HG02759 (cell line): ENCODE data around the gene TUBB6.
A peak's percentile ranks its signal among the peaks of the same experiment; 100 is the strongest.

ENCODE experiments used
- ATAC-seq: cut with Tn5 transposase; IDR thresholded peaks from one replicate; pipeline ENCODE4 v1.9.1; 2021; ENCODE audit warnings: mild to moderate bottlenecking, moderate library complexity; ENCODE audit not compliant: unreplicated experiment

TUBB6 gene

DNA sequence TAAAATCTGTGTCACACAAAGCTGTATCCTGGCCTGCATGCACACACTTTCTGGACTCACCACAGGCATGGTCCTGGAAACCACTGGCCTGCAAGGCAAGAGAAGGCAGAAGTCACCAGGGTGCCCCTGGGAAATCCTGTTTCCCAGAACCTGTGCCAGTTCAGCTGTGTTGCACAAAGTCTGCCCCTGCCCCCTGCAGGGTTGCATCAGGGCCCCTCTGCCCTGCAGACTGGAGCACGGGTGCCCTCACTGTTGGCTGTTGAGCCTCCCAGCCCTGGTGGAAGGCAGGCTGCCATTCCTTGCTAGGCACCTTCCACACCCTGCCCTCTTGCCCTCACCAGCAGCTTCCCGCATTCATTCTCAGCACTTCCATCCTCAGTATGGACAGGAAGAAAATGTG lies 18.0 kb upstream of the TUBB6 start:
- no peak for ATAC-seq

GRCh38 chr18:12291161-12291560 lies 16.9 kb upstream of the TUBB6 start:
- ATAC-seq: no peak

- ATAC-seq: no peak
Measured at GRCh38 chr18:12291690-12292089, 16.4 kb upstream of the TUBB6 start.

DNA sequence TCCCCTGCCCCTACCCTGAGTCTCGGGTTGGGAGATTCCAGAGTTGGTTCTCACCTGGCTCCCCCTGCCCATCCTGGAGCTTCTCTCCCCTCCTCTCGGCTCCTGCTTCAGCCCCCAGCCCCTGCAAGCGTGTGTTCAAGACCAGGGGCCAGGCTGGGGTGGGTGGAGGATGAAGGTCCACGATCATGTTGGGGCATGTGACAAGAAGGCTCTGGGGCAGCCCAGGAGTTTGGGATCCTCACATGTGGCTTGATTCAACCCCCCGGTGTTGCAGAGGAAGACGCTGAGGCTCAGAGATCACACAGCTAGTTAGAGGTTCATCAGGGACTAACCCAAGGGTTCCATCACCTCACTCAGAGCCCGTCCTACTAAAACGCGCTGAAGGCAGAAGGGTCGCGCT lies 14.2 kb upstream of the TUBB6 start:
- ATAC-seq: no peak

DNA sequence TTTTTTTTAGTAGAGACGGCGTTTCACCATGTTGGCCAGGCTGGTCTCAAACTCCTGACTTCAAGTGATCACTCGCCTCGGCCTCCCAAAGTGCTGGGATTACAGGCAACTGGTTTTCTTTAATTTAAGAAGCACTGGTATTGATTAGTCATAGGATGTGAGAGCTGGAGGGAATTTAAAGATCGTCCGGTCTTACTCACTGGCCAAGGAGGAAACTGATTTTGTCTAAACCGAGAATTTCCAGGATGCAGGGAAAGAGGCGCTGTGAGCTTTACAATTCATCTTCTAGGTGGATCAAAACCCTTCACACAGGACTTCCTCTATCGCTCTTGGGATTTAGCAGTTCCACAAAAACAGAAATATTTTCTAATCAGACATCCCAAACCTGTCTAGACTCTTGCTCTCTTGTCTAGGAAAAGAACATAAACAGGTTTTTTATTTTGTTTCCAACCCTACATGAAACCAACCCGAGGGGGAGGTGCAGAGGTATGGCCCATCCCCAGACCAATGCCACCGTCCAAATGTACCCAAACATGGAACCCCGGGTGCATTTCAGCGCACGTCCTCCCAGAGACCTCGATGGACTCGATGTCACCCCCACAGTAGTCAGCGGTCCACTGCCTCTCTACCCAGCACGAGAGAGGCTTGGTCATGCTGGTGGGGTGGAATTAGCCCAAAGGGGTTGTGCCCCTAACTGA lies 12.5 kb upstream of the TUBB6 start:
- ATAC-seq: no peak

DNA sequence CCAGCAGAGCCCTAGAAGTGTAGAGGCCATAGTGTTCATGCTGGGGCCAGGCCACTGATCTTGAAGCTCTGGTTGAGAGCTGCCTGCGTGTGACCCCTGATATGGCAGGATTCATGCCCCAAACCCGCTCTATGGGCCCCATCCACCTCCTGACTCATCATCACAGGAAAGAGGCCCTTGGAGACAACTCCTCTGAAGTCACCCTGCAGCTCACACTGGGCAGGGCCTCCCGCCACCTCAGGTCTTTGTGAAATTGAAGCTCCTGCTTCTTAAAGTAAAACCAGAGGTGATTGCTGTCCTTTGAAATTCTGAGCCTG lies 12.0 kb upstream of the TUBB6 start:
- ATAC-seq: no peak

- ATAC-seq: no peak
Measured at GRCh38 chr18:12296457-12296856, 11.6 kb upstream of the TUBB6 start.

GRCh38 chr18:12299862-12300261 lies 8.2 kb upstream of the TUBB6 start:
- no peak for ATAC-seq

DNA sequence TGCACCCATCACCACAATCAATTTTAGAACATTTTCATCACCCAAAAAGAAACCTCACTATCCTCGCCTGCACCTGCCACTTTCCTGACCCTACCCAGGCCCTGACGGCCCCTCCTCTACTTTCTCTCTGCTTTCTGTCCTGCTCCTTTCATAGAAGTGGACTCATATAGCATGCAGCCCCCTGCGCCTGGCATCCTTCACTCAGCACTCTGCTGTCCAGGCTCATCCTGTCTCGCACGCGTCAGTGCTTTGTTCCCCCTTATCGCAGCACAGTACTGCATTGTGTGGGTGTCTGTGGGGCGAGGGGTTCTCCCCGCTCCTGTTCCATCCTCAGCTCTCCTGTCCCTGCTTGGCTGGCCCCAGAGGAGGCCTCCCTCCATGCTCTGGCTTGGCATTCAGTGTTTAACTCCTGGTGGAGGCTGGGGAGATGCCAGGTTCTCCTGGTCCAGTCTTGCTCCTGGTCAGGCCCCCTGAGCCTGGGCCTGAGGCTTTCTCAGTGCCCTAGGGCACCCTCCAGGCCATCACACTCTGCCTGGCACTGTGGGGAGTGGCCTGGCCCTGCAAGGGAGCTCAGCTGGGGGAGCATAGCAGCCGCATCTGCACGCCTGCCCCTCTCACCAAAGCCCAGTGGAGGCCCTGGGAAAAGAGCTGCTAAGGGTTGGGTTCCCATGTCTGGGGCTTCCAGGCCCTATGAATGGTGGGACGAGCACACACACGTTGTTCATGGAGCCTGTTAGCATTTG lies 6.6 kb upstream of the TUBB6 start:
- no peak for ATAC-seq

DNA sequence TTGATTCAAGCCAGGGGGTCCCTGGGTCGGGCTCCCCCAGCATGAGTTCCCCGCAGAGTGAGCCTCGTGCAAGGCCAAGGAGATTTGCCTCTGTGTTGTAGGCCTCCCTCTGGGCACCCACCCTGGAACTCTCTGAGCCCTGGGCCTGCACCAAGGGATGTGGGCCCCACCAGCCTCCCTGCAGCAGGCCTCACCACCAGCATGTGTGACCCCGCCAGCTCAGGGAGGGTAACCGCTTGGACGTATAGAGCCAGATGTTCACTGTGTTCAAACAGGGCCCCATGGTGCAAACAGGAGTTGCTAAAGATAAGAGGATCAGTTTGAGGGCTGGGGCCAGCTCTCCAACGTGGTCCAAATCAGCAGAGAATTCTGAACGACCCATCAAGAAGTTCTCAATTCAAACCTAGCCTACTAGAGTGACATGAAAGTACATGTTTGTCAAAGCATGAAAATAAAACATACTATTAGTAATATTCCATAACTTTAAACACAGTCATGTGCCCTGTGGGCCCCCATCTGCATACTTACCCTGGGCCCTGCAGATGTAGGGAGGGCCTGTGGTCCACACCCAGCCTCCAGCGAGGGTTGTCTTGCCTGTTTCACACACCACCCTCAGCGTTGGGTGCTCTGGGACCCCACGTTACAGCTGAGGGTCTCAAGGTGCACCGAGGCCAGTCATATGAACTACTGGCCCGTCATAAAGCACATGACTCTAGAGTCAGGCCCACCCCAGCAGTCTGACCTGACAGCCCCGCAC lies 5.5 kb upstream of the TUBB6 start:
- no peak for ATAC-seq

GRCh38 chr18:12304351-12305210 lies 3.5 kb upstream of the TUBB6 start:
- ATAC-seq: no peak

- no peak for ATAC-seq
Measured at GRCh38 chr18:12305211-12305610, 2.8 kb upstream of the TUBB6 start.

DNA sequence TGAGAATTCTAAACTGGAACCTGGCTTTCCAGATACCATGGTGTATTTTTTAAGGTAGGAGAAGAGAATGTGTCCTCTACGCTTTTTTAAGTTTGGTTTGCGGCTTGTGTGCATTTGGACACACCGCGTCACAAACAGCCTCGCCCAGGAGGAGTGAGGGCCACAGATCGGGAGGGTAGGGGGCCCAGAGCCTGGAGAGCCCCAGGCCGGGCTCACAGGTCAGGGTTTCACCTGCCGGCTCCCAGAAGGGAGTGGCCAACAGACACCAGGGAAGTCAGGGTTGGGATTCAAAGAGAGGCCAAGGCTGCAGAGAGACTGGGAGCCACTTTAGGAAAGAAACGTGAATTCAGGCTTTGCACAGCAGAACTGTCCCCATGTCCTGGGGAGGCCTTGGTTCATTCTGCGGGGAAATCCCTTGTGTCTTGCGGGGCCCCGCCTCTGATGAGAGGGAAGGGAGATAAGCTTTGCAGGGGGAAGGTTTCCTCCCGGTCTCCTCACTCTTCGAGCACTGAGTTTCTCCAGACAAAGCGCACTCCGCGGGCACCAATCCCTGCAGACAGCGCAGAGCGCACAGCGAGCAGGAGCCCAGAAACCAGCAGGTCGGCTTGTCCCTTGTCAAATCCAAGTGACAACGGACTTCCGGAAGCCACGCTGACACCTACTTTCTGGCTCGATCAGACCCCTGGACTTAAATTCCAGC lies 2.0 kb upstream of the TUBB6 start:
- no peak for ATAC-seq

DNA sequence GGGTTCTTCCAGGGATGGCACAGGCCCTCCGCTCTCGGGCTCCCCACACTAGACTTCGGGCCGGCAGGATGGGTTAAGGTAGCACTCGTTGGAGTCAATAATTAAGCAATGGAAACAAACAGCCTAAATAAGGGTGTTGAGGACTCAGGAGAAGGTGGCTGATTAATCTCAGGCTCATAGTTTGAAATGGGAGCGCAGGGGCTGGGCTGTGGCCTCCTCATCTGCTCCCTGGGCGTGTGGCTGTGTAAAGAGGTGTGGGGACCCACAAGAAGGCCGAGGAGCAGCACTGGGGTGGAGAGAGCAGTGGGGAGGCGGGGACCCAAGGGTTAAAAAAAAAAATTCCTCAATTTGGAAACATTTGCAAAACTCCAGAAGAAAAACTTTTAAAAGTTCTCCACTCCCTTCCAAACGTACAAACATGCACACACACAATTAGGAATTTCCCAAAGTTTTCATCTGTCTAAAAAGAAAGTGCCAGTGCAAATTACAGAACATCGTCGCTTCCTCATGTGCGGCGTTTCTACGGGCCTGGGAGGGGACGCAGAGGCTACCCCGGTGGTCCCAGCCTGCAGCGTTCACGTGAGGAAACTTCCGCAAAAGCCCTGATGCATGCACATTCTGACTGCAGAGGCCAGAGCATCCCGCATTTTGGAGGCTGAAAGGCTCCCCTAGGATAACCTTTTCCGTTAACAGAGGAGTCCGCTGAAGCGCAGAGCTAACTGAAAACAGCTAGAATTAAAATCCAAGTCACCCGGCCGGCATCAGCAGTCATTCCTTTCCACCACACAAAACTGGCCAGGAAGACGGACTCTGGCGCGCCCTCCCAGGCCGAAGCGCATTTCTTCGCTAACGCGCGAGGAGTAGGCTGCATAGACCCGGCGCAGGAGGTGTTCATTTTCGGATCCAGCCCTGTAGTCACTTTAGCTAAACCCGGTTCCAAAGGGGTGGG lies 1.0 kb upstream of the TUBB6 start:
- ATAC-seq: peak; percentile 7

GRCh38 chr18:12308386-12309100 lies 502 bp downstream of the TUBB6 start:
- peak; percentile 58 for ATAC-seq

GRCh38 chr18:12309683-12310198 lies 1.7 kb downstream of the TUBB6 start:
- ATAC-seq: no peak

GRCh38 chr18:12310762-12311161 lies 2.7 kb downstream of the TUBB6 start:
- no peak for ATAC-seq

- no peak for ATAC-seq
Measured at GRCh38 chr18:12312976-12313375, 4.9 kb downstream of the TUBB6 start.
